ENCODE data around the gene CEBPZ. TPM values are rescaled to one million over a fixed set of nuclear protein-coding genes. Genes with fewer than 3 reads are reported as not detected.

CEBPZ gene
- total RNA-seq, 1 donor from 2014 or later = 28.2 TPM

DNA sequence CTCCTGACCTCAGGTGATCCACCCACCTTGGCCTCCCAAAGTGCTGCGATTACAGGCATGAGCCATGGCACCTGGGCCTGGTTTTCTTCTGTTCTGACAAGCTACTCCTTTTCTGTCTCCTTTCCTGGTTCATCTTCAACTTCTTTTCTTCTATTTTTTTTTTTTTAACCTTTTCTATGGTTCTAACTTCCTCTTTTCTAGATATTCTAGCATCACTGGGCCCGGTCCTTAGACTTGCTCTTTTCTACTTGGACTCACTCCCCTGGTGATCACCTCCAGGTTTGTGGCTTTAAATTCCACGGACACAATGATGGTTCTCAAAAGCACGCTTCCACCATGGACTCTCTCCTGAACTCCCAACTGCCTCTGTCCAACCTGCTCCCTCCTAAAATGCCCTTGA is 76.6 kb downstream of the CEBPZ start:
- H3K27me3 Mint-ChIP-seq (ENCODE audit: unreplicated experiment) = no peaks in the 10 kb centered on the region
- no peak for TF ChIP-seq CTCF (IDR thresholded peaks at IDR 0.05)
- H3K36me3 Mint-ChIP-seq (ENCODE audit: unreplicated experiment) = peaks cover 18% of the 10 kb centered on the region
- H3K4me1 Mint-ChIP-seq (ENCODE audit: unreplicated experiment) = peaks cover 32% of the 10 kb centered on the region
- H3K9me3 Mint-ChIP-seq (ENCODE audit: unreplicated experiment) = no peaks in the 10 kb centered on the region
- DNase-seq (ENCODE audit: extremely low spot score, unreplicated experiment) = no peak
- H3K27ac Mint-ChIP-seq (ENCODE audit: unreplicated experiment) = no peak overlapping the region
- H3K4me3 Mint-ChIP-seq (ENCODE audit: unreplicated experiment) = no peak overlapping the region

DNA sequence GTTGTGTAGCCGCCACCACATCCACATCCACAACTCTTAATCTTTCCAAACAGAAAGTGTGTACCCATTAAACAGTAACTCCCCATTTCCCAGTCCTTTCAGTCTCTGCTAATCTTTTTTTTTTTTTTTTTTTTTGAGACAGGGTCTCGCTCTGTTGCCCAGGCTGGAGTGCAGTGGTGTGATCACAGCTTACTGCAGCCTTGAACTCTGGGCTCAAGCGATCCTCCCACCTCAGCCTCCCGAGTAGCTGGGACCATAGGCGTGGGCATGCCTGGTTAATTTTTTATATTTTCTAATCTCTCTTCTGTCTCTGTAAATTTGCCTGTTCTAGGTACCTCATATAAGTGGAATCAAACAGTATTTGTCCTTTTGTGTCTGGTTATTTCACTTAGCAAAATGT is 78.2 kb downstream of the CEBPZ start:
- Mint-ChIP-seq H3K27ac (ENCODE audit: unreplicated experiment) (no peak overlapping the region), H3K36me3 (ENCODE audit: unreplicated experiment) (peaks cover 24% of the 10 kb centered on the region), H3K27me3 (ENCODE audit: unreplicated experiment) (no peaks in the 10 kb centered on the region), H3K9me3 (ENCODE audit: unreplicated experiment) (no peaks in the 10 kb centered on the region), H3K4me3 (ENCODE audit: unreplicated experiment) (no peak overlapping the region), H3K4me1 (ENCODE audit: unreplicated experiment) (peaks cover 34% of the 10 kb centered on the region)
- TF ChIP-seq CTCF (IDR thresholded peaks at IDR 0.05) = no peak
- DNase-seq (ENCODE audit: extremely low spot score, unreplicated experiment) = no peak

Other genes with a start within 250 kb of the CEBPZ start
- 18.1 and 19.0 TPM in 2 replicates for gene HEATR5B, start 147.2 kb downstream of the CEBPZ start, total RNA-seq
- gene GPATCH11, start 147.1 kb downstream of the CEBPZ start, total RNA-seq = 8.1 and 9.3 TPM in 2 replicates
- 48.7 and 49.7 TPM in 2 replicates for gene EIF2AK2, start 74.6 kb downstream of the CEBPZ start, total RNA-seq
- not detected in 2 replicates for gene SULT6B1, start 42.9 kb downstream of the CEBPZ start, total RNA-seq
- gene CEBPZOS, start 35.1 kb downstream of the CEBPZ start, total RNA-seq = not detected in 2 replicates
- gene NDUFAF7, start 62 bp upstream of the CEBPZ start, total RNA-seq = 17.8 and 17.9 TPM in 2 replicates
- gene PRKD3, start 93.2 kb upstream of the CEBPZ start, total RNA-seq = 50.1 and 54.7 TPM in 2 replicates
- not detected in 2 replicates for gene QPCT, start 113.0 kb upstream of the CEBPZ start, total RNA-seq